ENCODE measurements around the gene TRIM6. TPM values are rescaled to one million over a fixed set of nuclear protein-coding genes. Genes with fewer than 3 reads are reported as not detected.
A peak's percentile ranks its signal among the peaks of the same experiment; 100 is the strongest.

The TRIM6 gene
- total RNA-seq, 1 experiment from 2014 or later = 10.1 TPM

GRCh38 chr11:5622802-5623201 lies 26.4 kb downstream of the TRIM6 start:
- Histone ChIP-seq H3K79me2 (ENCODE audit: low read length) (no peaks in the 10 kb centered on the region), H4K20me1 (ENCODE audit: low read length) (no peaks in the 10 kb centered on the region), H3K27me3 (ENCODE audit: low read length) (no peaks in the 10 kb centered on the region), H3K36me3 (ENCODE audit: low read depth, low read length) (no peaks in the 10 kb centered on the region), H3K4me3 (ENCODE audit: low read length) (no peak overlapping the region), H3F3A (ENCODE audit: low read length, unreplicated experiment) (peaks cover 15% of the 10 kb centered on the region), H3K27ac (ENCODE audit: low read length) (no peak overlapping the region), H3K9ac (ENCODE audit: low read length) (no peak overlapping the region), H3K9me3 (ENCODE audit: low read length) (no peaks in the 10 kb centered on the region), H3K9me2 (replicated peaks; ENCODE audit: low read length) (no peaks in the 10 kb centered on the region), H3K4me2 (ENCODE audit: low read length) (no peak overlapping the region), H2AFZ (ENCODE audit: low read length) (no peak overlapping the region), H3K4me1 (ENCODE audit: insufficient read depth, low read length) (peaks cover 59% of the 10 kb centered on the region)
- BruUV-seq (replicated peaks) = no TSS peak
- no peak for ATAC-seq
- intact Hi-C loops (cut with micrococcal nuclease) = no loop called here
- ChIA-PET POLR2A (ENCODE audit: unreplicated experiment) (no interaction called here), CTCF (interaction anchor here (0.6 kb wide), 1 partner anchor 909 kb away, joined by 7 read pairs; no protein-coding TSS in a partner anchor)
- TF ChIP-seq CTCF (conservative IDR thresholded peaks at IDR 0.05; ENCODE audit: low read depth, low read length) = no peak
- no peak for TF ChIP-seq EZH2phosphoT487 (IDR thresholded peaks at IDR 0.05; ENCODE audit: borderline replicate concordance, low read length)
- no peak for TF ChIP-seq EZH2 (IDR thresholded peaks at IDR 0.05; ENCODE audit: low read length, unreplicated experiment)
- no peak for DNase-seq

- no peak within 1 kb of the TSS for H3K27ac ChIP-seq (ENCODE audit: low read length)
- ChIA-PET CTCF (no interaction called here), POLR2A (ENCODE audit: unreplicated experiment) (interaction anchor here (0.7 kb wide), 1 partner anchor 62 kb away, joined by 3 read pairs; no protein-coding TSS in a partner anchor)
- peak within 1 kb of the TSS; percentile 43; the same call in 1 of the 2 replicates for H3K9ac ChIP-seq (ENCODE audit: low read length)
- no peaks in the 10 kb centered on the region for H4K20me1 ChIP-seq (ENCODE audit: low read length)
- no peaks in the 10 kb centered on the region for H3K27me3 ChIP-seq (ENCODE audit: low read length)
- ATAC-seq (peak; percentile 60), DNase-seq (peak; percentile 70)
- peak within 1 kb of the TSS; percentile 73 for H2AFZ ChIP-seq (ENCODE audit: low read length)
- TSS peak; percentile 98 for BruUV-seq (replicated peaks)
- H3K4me2 ChIP-seq (ENCODE audit: low read length) = peak within 1 kb of the TSS; percentile 91
- no peak for TF ChIP-seq EZH2phosphoT487 (IDR thresholded peaks at IDR 0.05; ENCODE audit: borderline replicate concordance, low read length)
- no peak for TF ChIP-seq EZH2 (IDR thresholded peaks at IDR 0.05; ENCODE audit: low read length, unreplicated experiment)
- no peak for TF ChIP-seq CTCF (conservative IDR thresholded peaks at IDR 0.05; ENCODE audit: low read depth, low read length)
- intact Hi-C loops (cut with micrococcal nuclease) = no loop called here
- H3K4me1 ChIP-seq (ENCODE audit: insufficient read depth, low read length) = peaks cover 45% of the 10 kb centered on the region
- H3F3A ChIP-seq (ENCODE audit: low read length, unreplicated experiment) = peaks cover 12% of the 10 kb centered on the region
- H3K4me3 ChIP-seq (ENCODE audit: low read length) = peak within 1 kb of the TSS; percentile 71
- no peaks in the 10 kb centered on the region for H3K79me2 ChIP-seq (ENCODE audit: low read length)
- H3K9me3 ChIP-seq (ENCODE audit: low read length) = no peaks in the 10 kb centered on the region
- H3K36me3 ChIP-seq (ENCODE audit: low read depth, low read length) = no peaks in the 10 kb centered on the region
- H3K9me2 ChIP-seq (replicated peaks; ENCODE audit: low read length) = no peaks in the 10 kb centered on the region
Observed at GRCh38 chr11:5624489-5625279, 28.2 kb downstream of the TRIM6 start, which contains the start of gene TRIM34. TSS of gene TRIM34 (plus strand) at chr11:5625001. CDS start at chr11:5632332, 7,331 bp downstream.

- Histone ChIP-seq H3K4me3 (ENCODE audit: low read length) (peak overlapping the region; percentile 71), H3K4me2 (ENCODE audit: low read length) (peak overlapping the region; percentile 91), H3K79me2 (ENCODE audit: low read length) (no peaks in the 10 kb centered on the region), H3K4me1 (ENCODE audit: insufficient read depth, low read length) (peaks cover 39% of the 10 kb centered on the region), H3K27me3 (ENCODE audit: low read length) (no peaks in the 10 kb centered on the region), H2AFZ (ENCODE audit: low read length) (peak overlapping the region; percentile 73), H3K9ac (ENCODE audit: low read length) (no peak overlapping the region; the same call in 1 of the 2 replicates), H3K9me2 (replicated peaks; ENCODE audit: low read length) (no peaks in the 10 kb centered on the region), H3K36me3 (ENCODE audit: low read depth, low read length) (no peaks in the 10 kb centered on the region), H3F3A (ENCODE audit: low read length, unreplicated experiment) (peaks cover 8% of the 10 kb centered on the region), H3K27ac (ENCODE audit: low read length) (no peak overlapping the region), H3K9me3 (ENCODE audit: low read length) (no peaks in the 10 kb centered on the region), H4K20me1 (ENCODE audit: low read length) (no peaks in the 10 kb centered on the region)
- ChIA-PET POLR2A (ENCODE audit: unreplicated experiment) (interaction anchor here (0.7 kb wide), 1 partner anchor 61 kb away, joined by 3 read pairs; no protein-coding TSS in a partner anchor), CTCF (no interaction called here)
- intact Hi-C loops (cut with micrococcal nuclease) = no loop called here
- no peak for DNase-seq
- no peak for TF ChIP-seq EZH2 (IDR thresholded peaks at IDR 0.05; ENCODE audit: low read length, unreplicated experiment)
- TF ChIP-seq EZH2phosphoT487 (IDR thresholded peaks at IDR 0.05; ENCODE audit: borderline replicate concordance, low read length) = no peak
- no peak for TF ChIP-seq CTCF (conservative IDR thresholded peaks at IDR 0.05; ENCODE audit: low read depth, low read length)
- ATAC-seq = no peak
- BruUV-seq (replicated peaks) = no TSS peak
Observed at GRCh38 chr11:5625281-5625680, 28.8 kb downstream of the TRIM6 start.

Measured in PC-3 (cell line).